OCI-LY7 (cell line): ENCODE measurements around the gene ATP2C2. TPM values are rescaled to one million over a fixed set of nuclear protein-coding genes. Genes with fewer than 3 reads are reported as not detected.

Source experiments
- BruUV-seq: library from RNA; stranded (reverse); fragments of 400-500 nt; replicated peaks from 2 replicates; lab custom pipeline; 2021; lab: Mats Ljungman, UMichigan
- CTCF ChIA-PET: fragments of 300-600 bp; sonication (Branson Sonifier 250); formaldehyde crosslinking; loops from one replicate; lab custom pipeline; 2022; ENCODE audit warnings: antibody characterized with exemption; ENCODE audit not compliant: unreplicated experiment; lab: Charles Lee
- POLR2A ChIA-PET: fragments of 300-600 bp; sonication (Branson Sonifier 250); formaldehyde crosslinking; loops from one replicate; lab custom pipeline; 2022; ENCODE audit warnings: antibody characterized with exemption; lab: Charles Lee
- DNase-seq: peaks from one replicate; pipeline ENCODE4 v3.0.0-alpha.2; 2015; ENCODE audit warnings: low spot score
- H2AFZ ChIP-seq: fragments of 200-600 bp; sonication (generic), shearing (Covaris generic); 2 replicates; pipeline ENCODE4 v1.6.1; 2014; ENCODE audit warnings: mild to moderate bottlenecking, antibody characterized with exemption, low read length, moderate library complexity
- H3K27ac ChIP-seq: fragments of 200-600 bp; sonication (generic); 2 replicates; pipeline ENCODE4 v1.5.1; 2014; ENCODE audit warnings: mixed run types, low read depth, mild to moderate bottlenecking, moderate library complexity, low read length, inconsistent platforms; ENCODE audit not compliant: poor library complexity, severe bottlenecking
- H3K36me3 ChIP-seq: fragments of 200-600 bp; sonication (generic); 2 replicates; pipeline ENCODE4 v1.6.1; 2014; ENCODE audit warnings: mild to moderate bottlenecking, antibody characterized with exemption, low read length, moderate library complexity, mixed read lengths; ENCODE audit not compliant: insufficient read depth
- H3K4me1 ChIP-seq: fragments of 200-600 bp; sonication (generic); 2 replicates; pipeline ENCODE4 v1.5.1; 2014; ENCODE audit warnings: mild to moderate bottlenecking, low read length; ENCODE audit not compliant: insufficient read depth, poor library complexity, severe bottlenecking
- H3K4me2 ChIP-seq: fragments of 200-600 bp; sonication (generic); 2 replicates; pipeline ENCODE4 v1.6.1; 2014; ENCODE audit warnings: mild to moderate bottlenecking, low read length
- H3K4me3 ChIP-seq: fragments of 200-600 bp; sonication (generic); 2 replicates; pipeline ENCODE4 v1.5.1; 2014; ENCODE audit warnings: mild to moderate bottlenecking, low read depth, low read length; ENCODE audit not compliant: poor library complexity, severe bottlenecking
- H3K79me2 ChIP-seq: fragments of 200-600 bp; sonication (generic); 2 replicates; pipeline ENCODE4 v1.6.1; 2016; ENCODE audit warnings: low read depth, mild to moderate bottlenecking, low read length, moderate library complexity, mixed read lengths; ENCODE audit not compliant: insufficient read depth
- H3K9me2 ChIP-seq: fragments of 200-600 bp; sonication (generic); 2 replicates; pipeline ENCODE4 v1.6.1; 2016; ENCODE audit warnings: mild to moderate bottlenecking, low read length, mixed read lengths; ENCODE audit not compliant: insufficient read depth
- H3K9me3 ChIP-seq: fragments of 200-600 bp; sonication (generic); 2 replicates; pipeline ENCODE4 v1.6.1; 2014; ENCODE audit warnings: mild to moderate bottlenecking, mixed run types, low read length, mixed read lengths
- H4K20me1 ChIP-seq: fragments of 200-600 bp; sonication (generic); 2 replicates; pipeline ENCODE4 v1.6.1; 2014; ENCODE audit warnings: mild to moderate bottlenecking, antibody characterized with exemption, low read length, moderate library complexity, mixed read lengths; ENCODE audit not compliant: insufficient read depth
- EZH2phosphoT487 ChIP-seq: fragments of 200-600 bp; sonication (generic); IDR thresholded peaks from 2 replicates; pipeline ENCODE4 v1.6.1; 2018; ENCODE audit warnings: low read depth, borderline replicate concordance, mild to moderate bottlenecking, mixed run types, antibody characterized with exemption, low read length, moderate library complexity, mixed read lengths
- intact Hi-C: fragments of 100-400 bp; cut with micrococcal nuclease; formaldehyde crosslinking; loops from one replicate; pipeline ENCODE4 v1.10.0; 2022; ENCODE audit not compliant: unreplicated experiment
- total RNA-seq, 2 experiments: library from RNA; depleted of rRNA in 1 of 2; stranded (reverse); fragments of >200 nt in 1 of 2; shearing (Covaris generic) in 1 of 2; gene quantifications; 2 replicates each; pipeline ENCODE4 v1.2.3, GENCODE V29; 2014 to 2022
- TF ChIP-seq, protein P1 (sequence below): fragments of 200-600 bp; sonication (generic); conservative IDR thresholded peaks from 2 replicates; pipeline ENCODE4 v1.5.1; 2014; ENCODE audit warnings: mild to moderate bottlenecking, antibody characterized with exemption, low read length, moderate library complexity, mixed read lengths

The ATP2C2 gene
- total RNA-seq, 2 experiments from 2014 or later = 0.66 TPM; not detected in 1

- H3K4me2 ChIP-seq = no peak overlapping the region
- POLR2A ChIA-PET = no interaction called here
Measured at GRCh38 chr16:84438971-84439696, 70.8 kb downstream of the ATP2C2 start.

GRCh38 chr16:84442416-84443145 lies 74.2 kb downstream of the ATP2C2 start:
- Histone ChIP-seq H3K4me1 (no peaks in the 10 kb centered on the region), H3K9me3 (no peaks in the 10 kb centered on the region), H3K27ac (no peak overlapping the region), H2AFZ (no peak overlapping the region), H3K4me2 (no peak overlapping the region), H3K36me3 (no peaks in the 10 kb centered on the region), H4K20me1 (no peaks in the 10 kb centered on the region), H3K4me3 (no peak overlapping the region), H3K79me2 (no peaks in the 10 kb centered on the region), H3K9me2 (no peaks in the 10 kb centered on the region)
- POLR2A ChIA-PET = no interaction called here
- intact Hi-C loops = no loop called here
- TF ChIP-seq EZH2phosphoT487 = no peak
- TF ChIP-seq, protein P1, sequence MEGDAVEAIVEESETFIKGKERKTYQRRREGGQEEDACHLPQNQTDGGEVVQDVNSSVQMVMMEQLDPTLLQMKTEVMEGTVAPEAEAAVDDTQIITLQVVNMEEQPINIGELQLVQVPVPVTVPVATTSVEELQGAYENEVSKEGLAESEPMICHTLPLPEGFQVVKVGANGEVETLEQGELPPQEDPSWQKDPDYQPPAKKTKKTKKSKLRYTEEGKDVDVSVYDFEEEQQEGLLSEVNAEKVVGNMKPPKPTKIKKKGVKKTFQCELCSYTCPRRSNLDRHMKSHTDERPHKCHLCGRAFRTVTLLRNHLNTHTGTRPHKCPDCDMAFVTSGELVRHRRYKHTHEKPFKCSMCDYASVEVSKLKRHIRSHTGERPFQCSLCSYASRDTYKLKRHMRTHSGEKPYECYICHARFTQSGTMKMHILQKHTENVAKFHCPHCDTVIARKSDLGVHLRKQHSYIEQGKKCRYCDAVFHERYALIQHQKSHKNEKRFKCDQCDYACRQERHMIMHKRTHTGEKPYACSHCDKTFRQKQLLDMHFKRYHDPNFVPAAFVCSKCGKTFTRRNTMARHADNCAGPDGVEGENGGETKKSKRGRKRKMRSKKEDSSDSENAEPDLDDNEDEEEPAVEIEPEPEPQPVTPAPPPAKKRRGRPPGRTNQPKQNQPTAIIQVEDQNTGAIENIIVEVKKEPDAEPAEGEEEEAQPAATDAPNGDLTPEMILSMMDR = no peak
- CTCF ChIA-PET = no interaction called here
- BruUV-seq = no TSS peak
- no peak for DNase-seq

More at GRCh38 chr16:84438971-84439696, 70.8 kb downstream of the ATP2C2 start:
- DNase-seq = no peak
- Histone ChIP-seq H3K9me2 (no peaks in the 10 kb centered on the region), H3K36me3 (no peaks in the 10 kb centered on the region), H3K9me3 (no peaks in the 10 kb centered on the region), H4K20me1 (no peaks in the 10 kb centered on the region), H3K4me1 (no peaks in the 10 kb centered on the region), H3K79me2 (no peaks in the 10 kb centered on the region), H3K4me3 (no peak overlapping the region), H2AFZ (no peak overlapping the region), H3K27ac (no peak overlapping the region)
- BruUV-seq = no TSS peak
- TF ChIP-seq, protein P1 = no peak
- TF ChIP-seq EZH2phosphoT487 = no peak
- intact Hi-C loops = no loop called here
- CTCF ChIA-PET = no interaction called here
